Astrocyte of the spinal cord (primary cell): ENCODE data around the gene IKZF1.

Source experiments
- DNase-seq: peaks from one replicate; pipeline ENCODE4 v3.0.0; 2011; ENCODE audit warnings: low read depth, low spot score
- H3K4me3 ChIP-seq: 2 replicates; pipeline ENCODE4 v1.5.1; 2011; ENCODE audit warnings: low read depth, mild to moderate bottlenecking, low read length, moderate library complexity
- CTCF ChIP-seq: IDR thresholded peaks from 2 replicates; pipeline ENCODE4 v1.5.1; 2012; ENCODE audit warnings: low read depth, mild to moderate bottlenecking, low read length, inconsistent platforms
- in situ Hi-C: cut with HindIII; loops from 2 replicates; pipeline ENCODE4 v1.10.0; 2017; ENCODE audit warnings: low sequenced_read_pairs

The IKZF1 gene

GRCh38 chr7:50317697-50318669 lies 13.5 kb downstream of the IKZF1 start:
- H3K4me3 ChIP-seq = no peak overlapping the region
- no peak for TF ChIP-seq CTCF
- in situ Hi-C loops = no loop called here
- DNase-seq = no peak

GRCh38 chr7:50321487-50322067 lies 17.1 kb downstream of the IKZF1 start:
- no peak for DNase-seq
- H3K4me3 ChIP-seq = no peak overlapping the region
- in situ Hi-C loops = no loop called here
- TF ChIP-seq CTCF = no peak

GRCh38 chr7:50324113-50324512 lies 19.6 kb downstream of the IKZF1 start:
- no peak for TF ChIP-seq CTCF
- no peak for DNase-seq
- in situ Hi-C loops = no loop called here
- no peak overlapping the region for H3K4me3 ChIP-seq

- in situ Hi-C loops = no loop called here
- no peak for DNase-seq
- no peak overlapping the region for H3K4me3 ChIP-seq
- TF ChIP-seq CTCF = no peak
These were observed 22.9 kb downstream of the IKZF1 start for GRCh38 chr7:50327443-50327842.

GRCh38 chr7:50329775-50330174 lies 25.3 kb downstream of the IKZF1 start:
- no peak for TF ChIP-seq CTCF
- no peak overlapping the region for H3K4me3 ChIP-seq
- in situ Hi-C loops = no loop called here
- no peak for DNase-seq

GRCh38 chr7:50330254-50330653 lies 25.7 kb downstream of the IKZF1 start:
- in situ Hi-C loops = no loop called here
- TF ChIP-seq CTCF = no peak
- DNase-seq = no peak
- H3K4me3 ChIP-seq = no peak overlapping the region
